Measurements from ENCODE around the gene FARP2.

The FARP2 gene

GRCh38 chr2:241461693-241462677 lies 105.9 kb downstream of the FARP2 start:
- no peak for DNase-seq

- no peak for DNase-seq
Observed at GRCh38 chr2:241463276-241464135, 107.4 kb downstream of the FARP2 start.

- DNase-seq: no peak
Observed at GRCh38 chr2:241465543-241465942, 109.5 kb downstream of the FARP2 start.

DNA sequence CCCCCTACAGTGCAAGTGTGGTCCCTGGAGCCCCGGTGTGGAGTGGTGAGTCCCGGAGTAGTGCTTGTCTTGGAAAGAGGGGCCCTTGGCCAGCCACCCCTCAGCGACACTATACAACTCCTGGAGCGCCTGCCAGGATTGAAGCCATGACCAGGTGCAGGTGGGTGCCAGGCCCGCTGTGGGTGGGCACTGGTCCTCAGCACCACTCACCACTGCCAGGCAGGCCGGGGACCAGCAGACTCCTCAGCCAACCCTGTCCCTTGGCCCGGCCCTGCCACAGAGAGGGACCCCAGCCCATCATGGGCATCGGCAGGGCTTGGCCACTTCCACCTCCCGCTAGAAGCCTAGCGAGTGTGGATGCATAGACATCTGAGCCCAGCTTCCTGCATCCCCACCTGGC lies 110.1 kb downstream of the FARP2 start:
- DNase-seq: no peak

DNA sequence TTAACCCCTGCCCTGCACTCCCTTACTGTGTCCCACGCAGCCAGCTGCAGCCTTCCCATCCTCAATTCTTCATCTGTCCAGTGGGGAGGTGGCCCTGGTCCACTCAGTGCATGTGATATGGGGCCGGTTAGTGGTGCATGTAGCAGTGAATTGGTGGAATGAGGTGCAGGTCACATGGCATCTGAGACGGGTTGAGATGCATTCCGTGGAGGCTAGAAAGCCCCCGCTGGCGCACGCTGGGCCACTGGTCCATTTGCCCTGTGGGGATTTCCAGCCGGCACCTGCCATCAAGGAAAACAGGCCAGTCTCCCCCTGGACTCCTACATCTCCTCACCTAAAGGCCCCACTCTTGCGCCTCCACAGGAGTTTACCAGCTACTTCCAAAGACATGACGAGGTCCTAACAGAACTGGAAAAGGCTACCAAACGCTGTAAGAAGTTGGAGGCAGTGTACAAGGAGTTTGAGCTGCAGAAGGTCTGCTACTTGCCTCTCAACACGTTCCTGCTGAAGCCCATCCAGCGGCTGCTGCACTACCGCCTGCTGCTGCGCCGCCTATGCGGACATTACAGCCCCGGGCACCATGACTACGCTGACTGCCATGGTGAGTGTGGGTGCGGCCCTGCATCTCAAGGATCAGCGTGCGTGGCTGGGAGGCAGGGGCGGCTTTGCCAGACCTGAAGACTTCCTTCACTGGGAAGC lies 111.8 kb downstream of the FARP2 start:
- no peak for DNase-seq

GRCh38 chr2:241468476-241468781 lies 112.3 kb downstream of the FARP2 start:
- no peak for DNase-seq

DNA sequence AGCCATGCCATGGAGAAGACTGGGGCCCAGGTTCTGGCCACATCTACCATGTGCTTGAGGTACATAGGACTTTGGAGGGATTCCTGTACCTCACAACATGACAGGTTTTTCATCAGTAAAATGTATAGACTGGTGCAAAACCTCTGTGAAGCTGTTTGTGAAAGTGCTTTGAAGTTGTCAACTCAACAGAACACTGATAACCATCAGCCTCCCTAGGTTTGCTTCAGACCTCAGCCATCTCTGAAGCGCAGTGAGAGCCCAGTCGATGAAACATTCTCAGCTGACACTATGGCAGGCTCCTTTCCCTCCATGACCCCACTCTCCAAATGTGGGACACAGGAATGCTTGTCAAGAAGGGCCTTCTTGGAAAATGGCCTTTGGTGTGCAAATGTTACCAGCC lies 113.7 kb downstream of the FARP2 start:
- DNase-seq: no peak

DNA sequence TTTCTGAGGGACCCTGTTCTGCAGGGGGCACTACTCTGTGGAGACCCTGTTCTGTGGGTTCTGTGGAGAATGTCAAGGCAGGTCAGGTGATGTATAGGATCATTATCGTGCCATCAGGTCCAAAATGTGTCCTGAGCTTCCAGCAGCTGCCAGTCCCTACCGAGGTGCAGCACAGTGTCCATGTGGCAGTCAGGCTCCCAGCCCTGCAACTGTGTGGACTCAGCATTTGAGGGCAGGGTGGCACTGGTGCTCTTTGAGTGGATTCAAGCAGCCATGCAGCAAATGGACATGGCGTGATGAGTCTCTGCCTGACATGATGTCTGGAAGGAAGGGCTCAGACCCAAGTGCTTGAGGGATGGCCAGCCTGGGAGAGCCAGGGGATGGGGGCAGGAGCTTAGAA lies 117.3 kb downstream of the FARP2 start:
- no peak for DNase-seq

GRCh38 chr2:241475267-241475666 lies 119.2 kb downstream of the FARP2 start:
- DNase-seq: no peak

GRCh38 chr2:241478166-241478565 lies 122.1 kb downstream of the FARP2 start:
- no peak for DNase-seq

- no peak for DNase-seq
Observed at GRCh38 chr2:241479026-241479898, 123.2 kb downstream of the FARP2 start.

DNA sequence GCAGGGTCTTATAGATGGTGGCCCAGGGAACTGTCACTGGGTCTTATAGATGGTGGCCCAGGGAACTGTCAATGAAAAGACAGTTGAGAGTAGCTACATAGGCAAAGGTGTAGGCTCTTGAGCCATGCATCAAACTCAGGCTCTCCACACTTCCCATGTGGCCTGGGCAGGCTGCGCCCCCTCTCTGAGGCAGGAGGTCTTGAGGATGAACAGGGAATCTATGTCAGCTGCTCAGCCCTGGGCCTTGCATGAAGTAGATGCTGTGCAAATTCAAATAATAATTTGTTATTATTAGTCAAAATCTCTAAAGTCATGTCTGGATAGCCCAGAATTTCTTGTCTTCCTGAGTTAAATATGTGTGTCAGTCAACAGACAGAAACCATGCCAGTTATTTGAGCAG lies 125.6 kb downstream of the FARP2 start:
- no peak for DNase-seq

DNA sequence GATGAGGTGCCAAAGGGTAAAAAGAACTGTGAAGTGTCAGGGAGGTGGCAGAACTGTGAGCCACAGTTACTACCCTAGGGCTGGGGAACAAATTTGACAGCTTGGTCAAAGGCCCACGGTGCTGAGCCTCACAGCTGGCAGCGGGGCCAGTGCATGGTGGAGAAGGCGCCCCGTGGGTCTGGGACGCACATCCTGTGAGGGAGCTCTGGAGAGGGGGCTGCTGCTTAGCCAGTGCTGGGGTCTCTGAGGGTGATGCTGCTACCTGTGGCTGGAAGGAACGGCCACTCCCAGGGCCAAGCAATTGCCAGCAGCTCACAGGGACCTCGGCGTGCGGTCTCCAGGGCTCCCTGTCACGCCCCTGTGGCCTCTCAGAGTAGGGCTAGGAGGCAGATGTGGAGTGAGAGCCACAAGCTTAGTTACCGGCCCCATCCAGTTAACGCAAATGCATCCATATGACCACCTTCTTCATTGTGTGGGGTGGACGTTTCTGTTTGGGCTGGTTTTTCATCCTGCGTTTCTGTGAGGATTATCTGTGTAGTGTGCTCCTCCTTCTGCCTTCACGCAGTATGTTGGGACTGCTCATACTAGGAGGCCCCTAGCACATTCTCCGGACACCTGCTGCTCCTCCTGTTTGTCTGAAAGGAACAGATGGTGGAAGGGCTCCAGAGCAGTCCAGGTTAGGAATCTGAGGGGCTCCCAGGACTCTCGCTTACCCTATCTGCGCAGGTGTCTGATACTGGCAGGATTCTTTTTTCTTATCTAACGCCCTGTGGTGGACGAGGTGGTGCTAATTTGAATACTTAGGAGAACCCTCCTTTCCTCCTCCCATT lies 126.3 kb downstream of the FARP2 start:
- no peak for DNase-seq

DNA sequence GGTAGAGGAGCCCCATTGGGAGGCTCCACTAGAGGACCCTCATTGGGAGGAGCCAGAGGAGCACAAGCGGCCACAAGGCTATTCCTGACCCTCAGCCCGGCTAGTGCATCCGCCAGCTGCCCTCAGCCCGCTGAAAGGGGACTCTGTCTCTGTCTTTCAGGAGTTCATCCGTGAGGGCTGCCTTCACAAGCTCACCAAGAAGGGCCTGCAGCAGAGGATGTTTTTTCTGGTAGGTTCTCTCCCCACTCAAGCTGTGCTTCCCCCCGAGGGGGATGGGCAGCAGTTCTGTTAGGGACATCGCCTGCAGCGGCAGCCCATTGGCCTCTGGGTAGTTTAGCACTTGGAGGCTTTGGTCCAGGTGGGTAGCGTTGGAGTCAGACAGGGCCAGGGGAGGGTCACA lies 127.2 kb downstream of the FARP2 start:
- no peak for DNase-seq

- DNase-seq: no peak
Observed at GRCh38 chr2:241485172-241485911, 129.3 kb downstream of the FARP2 start.

GRCh38 chr2:241489088-241489487 lies 133.0 kb downstream of the FARP2 start:
- DNase-seq: no peak

- no peak for DNase-seq
Observed at GRCh38 chr2:241489733-241490680, 133.9 kb downstream of the FARP2 start.

- DNase-seq: no peak
Observed at GRCh38 chr2:241490825-241491506, 134.9 kb downstream of the FARP2 start.

All from NCI-H748 treated with DMSO at 0.1 percent for 48 hours (cell line).